ENCODE data around the gene SLC29A2.
"Not testable (repeated sequence)": the region's sequence is repeated elsewhere in the genome, so short reads cannot be mapped to it uniquely, and the experiment has no call there.

SLC29A2 gene

GRCh38 chr11:66333896-66334604 lies 37.5 kb downstream of the SLC29A2 start:
- DNase-seq = no peak

DNA sequence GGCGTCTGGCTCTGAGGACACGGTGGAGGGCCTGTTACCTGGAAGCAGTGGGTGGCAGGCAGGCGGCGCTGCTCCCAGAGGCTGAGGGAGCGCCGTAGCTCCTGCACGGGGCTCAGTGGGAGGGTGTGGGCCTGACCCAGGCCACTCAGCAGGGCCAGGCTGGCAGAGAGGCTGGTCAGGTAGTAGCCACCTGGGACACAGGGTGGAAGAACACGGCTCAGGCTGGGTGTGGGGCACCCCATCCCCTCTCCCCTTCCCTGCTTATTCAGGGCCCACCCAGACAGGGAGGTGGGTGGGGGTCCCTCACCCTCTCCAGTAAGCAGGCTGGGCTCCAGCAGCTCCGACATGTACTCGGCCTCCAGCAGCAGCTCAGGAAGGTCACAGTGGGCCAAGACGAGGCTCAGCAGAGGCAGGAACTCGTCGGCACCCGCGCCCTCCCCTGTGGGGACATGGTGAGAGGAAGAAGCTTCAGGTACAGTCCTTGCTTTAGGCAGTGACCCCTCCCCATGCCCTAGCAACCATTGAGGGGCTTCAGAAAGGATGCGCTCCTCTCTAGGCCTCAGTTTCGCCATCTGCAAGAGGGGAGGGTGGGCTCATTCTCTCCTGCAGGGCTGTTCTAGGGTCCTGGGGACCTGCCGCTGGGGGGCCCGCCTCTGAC lies 38.2 kb downstream of the SLC29A2 start:
- DNase-seq = no peak

DNA sequence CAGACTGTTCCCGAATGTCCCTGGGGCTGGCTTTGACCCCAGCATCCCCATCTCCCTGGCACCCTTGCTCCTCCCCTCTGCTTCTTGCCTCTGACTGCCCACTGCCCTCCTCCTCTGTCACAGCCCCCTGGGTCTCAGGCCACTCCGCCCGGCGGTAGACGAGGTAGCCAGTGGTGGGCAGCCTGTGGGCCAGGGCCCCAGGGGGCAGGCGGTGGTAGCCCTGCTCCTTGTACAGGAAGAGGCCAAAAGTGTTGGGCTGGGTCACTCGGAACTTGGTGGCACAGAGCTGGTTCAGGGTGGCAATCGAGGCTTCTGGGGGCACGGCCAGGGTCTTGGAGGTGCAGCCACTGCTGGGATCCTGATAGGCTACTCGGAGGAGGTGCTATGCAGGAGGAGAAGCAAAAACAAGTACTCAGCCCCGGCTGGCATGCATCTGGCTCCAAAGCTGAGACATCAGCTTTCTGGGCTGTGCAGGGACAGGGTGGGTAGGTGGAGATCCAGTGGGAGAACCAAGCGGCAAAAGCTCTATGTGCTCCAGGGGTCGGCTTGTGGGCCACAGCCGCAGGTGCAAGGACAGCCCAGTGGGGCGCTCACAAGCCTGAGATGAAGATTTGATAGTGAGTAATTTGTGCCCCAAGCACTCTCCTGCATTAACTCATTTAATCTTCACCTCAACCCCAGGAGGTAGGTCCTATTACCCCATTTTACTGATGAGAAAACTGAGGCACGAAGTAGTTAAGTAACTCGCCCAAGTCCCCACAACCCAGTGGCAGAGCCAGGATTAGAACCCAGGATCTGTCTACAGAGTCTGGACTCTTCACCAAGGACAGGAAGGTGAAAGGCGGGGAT lies 39.0 kb downstream of the SLC29A2 start:
- no peak for DNase-seq

- no peak for DNase-seq
Measured at GRCh38 chr11:66331542-66332370, 39.8 kb downstream of the SLC29A2 start.

- DNase-seq = no peak
Measured at GRCh38 chr11:66330931-66331330, 40.6 kb downstream of the SLC29A2 start.

GRCh38 chr11:66329165-66329673 lies 42.3 kb downstream of the SLC29A2 start:
- DNase-seq = no peak

DNA sequence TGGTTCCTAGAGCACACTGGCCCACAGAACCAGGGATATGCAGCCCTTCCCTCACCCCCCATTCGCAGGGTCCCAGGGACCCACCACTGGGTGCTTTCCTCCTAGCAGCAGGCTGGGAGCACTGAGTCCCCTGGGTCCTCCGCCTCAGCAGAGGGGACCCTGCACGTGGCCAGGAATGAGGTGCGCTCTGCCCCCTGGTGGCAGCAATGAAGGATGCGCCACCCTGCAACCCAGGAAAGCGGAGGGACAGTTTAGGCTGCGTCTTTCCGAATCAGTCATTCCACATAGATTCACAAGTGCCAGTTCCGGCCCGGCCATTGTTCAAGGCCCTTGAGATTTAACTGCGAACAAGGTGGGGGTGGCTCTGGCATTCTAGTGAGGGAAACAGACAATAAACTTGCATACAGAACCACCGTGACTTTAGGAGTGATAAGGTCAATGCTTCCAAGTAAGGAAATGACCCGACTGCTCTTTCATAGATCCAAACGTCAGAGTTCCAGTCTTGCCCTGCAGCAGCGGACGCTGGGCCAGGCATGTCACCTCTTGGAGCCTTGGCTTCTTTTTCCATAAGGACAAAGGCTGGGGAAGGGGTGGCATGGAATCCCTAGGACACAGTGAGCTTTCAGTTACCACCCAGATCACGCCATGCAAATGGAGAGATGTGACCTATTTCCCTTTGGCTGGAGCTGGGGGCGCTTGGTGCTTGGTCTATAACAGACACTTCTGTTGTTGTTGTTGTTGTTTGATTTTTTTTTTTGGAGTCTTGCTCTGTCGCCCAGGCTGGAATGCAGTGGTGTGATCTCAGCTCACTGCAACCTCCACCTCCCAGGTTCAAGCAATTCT lies 43.0 kb downstream of the SLC29A2 start:
- DNase-seq = peak; percentile 72

GRCh38 chr11:66328031-66328301 lies 43.6 kb downstream of the SLC29A2 start:
- DNase-seq = no peak

GRCh38 chr11:66327171-66328030 lies 44.2 kb downstream of the SLC29A2 start:
- DNase-seq = no peak

DNA sequence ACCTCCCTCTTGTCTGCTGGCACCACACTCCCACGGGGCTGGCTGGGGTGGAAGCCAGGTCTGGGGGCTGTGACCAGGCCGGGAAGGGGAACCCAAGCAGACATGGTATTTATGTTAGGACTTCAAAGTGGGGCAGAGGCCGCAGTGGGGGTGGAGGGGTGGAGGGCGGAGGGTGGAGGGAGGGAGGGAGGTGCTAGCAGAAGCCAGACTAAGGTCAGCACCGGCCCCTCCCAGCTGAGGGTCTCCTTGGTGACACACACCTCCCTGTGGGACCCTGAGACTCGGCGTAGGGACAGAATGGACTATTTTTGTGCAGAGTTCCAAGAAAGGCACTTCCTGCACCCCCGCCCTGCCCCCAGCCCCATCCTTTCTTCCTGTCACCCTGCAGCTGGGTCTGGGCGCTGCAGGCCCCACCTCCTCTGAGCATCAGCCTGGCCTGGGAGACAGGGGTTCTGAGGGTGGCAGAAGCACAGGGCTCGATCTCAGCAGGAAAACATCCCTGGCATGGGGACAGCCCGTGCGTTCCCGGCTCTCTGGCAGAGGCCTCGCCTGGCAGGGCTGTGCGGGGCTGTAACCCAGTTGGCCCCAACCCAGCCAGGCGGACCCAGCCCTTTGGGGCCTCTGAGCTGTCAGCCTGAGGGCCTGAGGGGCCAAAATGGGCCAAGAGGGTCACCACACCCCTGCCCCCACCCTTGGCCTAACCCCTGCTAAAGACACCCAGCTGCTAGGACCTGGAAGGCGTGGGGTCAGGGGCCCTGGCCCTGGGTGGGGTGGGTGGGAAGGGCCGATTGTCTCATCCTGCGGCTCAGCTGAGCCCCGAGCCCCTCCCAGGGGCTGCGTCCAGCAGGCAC lies 45.1 kb downstream of the SLC29A2 start:
- DNase-seq = peak; percentile 48

DNA sequence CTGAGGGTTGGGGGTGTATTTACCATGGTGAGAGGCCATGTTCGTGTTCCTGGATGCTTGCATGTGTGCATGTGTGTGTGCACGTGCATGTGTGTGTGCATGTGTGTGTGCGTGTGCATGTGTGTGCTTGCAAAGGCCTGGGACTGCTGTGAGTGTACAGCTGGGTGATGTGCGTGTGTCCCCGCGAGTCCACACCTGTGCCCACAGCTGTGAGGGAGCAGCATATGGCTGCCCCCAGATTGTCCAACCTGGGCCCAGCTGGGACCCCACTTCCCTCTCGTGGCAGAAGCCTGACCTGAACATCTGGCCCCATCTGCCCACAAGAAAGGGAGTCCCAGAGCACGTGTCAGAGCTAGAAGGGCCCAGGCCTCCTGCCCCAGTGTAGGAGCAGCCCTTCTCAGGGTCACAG lies 46.3 kb downstream of the SLC29A2 start:
- DNase-seq = no peak

DNA sequence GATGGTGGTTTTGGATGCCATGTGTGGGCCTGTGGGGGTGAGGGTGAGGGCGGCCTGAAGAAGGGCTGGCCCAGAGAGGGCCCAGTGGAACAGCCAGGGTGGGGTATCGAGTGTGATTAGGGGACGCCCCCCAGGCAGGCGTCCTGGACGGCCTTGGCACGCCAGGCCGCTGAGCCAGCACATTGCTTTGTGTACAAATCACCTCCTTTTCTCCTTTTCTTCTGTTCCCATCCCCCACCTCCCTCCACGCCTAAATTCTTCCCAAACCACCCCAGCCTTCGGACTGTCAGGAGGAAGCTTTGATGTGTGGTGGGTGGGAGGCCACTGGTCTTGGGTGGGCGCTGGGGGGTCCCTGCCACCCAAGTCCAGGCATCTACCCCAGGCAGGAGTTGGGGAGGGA lies 46.9 kb downstream of the SLC29A2 start:
- no peak for DNase-seq

GRCh38 chr11:66323684-66324083 lies 47.9 kb downstream of the SLC29A2 start:
- no peak for DNase-seq

GRCh38 chr11:66322732-66323427 lies 48.7 kb downstream of the SLC29A2 start:
- no peak for DNase-seq

- DNase-seq = no peak
Measured at GRCh38 chr11:66321606-66322005, 50.0 kb downstream of the SLC29A2 start.

DNA sequence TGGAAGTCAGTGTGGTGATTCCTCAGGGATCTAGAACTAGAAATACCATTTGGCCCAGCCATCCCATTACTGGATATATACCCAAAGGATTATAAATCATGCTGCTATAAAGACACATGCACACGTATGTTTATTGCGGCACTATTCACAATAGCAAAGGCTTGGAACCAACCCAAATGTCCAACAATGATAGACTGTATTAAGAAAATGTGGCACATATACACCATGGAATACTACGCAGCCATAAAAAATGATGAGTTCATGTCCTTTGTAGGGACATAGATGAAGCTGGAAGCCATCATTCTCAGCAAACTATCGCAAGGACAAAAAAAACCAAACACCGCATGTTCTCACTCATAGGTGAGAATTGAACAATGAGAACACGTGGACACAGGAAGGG lies 50.8 kb downstream of the SLC29A2 start:
- not testable (repeated sequence) for DNase-seq

DNA sequence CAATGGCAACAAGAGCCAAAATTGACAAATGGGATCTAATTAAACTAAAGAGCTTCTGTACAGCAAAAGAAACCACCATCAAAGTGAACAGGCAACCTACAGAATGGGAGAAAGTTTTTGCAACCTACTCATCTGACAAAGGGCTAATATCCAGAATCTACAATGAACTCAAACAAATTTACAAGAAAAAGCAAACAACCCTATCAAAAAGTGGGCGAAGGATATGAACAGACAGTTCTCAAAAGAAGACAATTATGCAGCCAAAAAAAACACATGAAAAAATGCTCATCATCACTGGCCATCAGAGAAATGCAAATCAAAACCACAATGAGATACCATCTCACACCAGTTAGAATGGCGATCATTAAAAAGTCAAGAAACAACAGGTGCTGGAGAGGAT lies 51.3 kb downstream of the SLC29A2 start:
- DNase-seq = not testable (repeated sequence)

- no peak for DNase-seq
Measured at GRCh38 chr11:66318600-66318970, 53.0 kb downstream of the SLC29A2 start.
